22Rv1 (cell line): ENCODE results near the gene BCCIP.

Experiments used
- H3K27ac ChIP-seq: fragments of 450-650 bp; 2 replicates; pipeline ENCODE4 v1.5.1; 2017
- ZFX ChIP-seq: fragments of 450-650 bp; IDR thresholded peaks from 2 replicates; pipeline ENCODE4 v1.6.1; 2017; ENCODE audit warnings: antibody characterized with exemption, borderline replicate concordance
- TF ChIP-seq, protein P1 (sequence below): fragments of 450-650 bp; IDR thresholded peaks from 2 replicates; pipeline ENCODE4 v1.5.1; 2017; ENCODE audit warnings: mild to moderate bottlenecking

The BCCIP gene

DNA sequence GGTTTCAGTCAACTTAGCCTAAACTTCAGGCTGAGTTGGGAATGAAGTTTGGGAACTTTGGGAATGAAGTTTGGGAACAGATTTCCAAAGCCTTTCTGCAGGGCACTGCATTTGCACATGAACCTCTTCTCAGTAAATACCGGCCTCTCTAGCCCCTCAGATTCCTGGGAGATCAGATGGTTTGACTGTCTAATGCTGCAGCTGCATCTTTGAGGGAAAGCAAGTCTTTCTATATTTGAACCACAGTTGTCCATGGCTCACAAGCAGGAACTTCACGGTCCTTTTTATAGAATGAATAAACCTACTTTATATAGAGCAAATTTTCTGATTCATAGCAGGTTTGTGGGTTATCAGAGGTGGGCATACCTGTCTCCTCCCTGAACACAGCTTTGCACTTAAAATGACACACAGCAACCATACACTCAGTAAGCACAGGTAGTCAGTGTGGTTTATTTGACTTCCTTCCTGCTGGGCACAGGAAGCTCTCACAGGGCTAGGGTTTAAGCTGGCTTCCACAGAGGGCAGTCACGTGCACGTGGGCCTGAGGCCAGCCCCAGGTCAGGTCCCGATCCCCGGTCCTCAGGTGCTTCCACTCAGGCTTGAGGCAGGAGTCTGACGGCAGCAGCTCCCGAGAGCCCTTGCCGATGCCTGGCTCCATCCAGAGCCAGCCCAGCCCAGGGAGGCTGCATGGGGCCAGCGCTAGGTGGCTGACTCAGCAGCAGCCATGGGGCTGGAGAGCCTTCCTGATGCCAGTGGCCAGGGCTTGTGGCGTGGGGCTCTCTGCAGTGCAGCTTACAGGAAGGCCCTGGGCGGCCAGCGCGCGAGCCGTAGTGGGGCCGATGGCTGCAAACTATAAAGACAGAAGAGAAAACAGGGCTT, 35.0 kb upstream of the BCCIP start:
- H3K27ac ChIP-seq, result no peak overlapping the region
- TF ChIP-seq ZFX, result no peak
- TF ChIP-seq, protein P1, sequence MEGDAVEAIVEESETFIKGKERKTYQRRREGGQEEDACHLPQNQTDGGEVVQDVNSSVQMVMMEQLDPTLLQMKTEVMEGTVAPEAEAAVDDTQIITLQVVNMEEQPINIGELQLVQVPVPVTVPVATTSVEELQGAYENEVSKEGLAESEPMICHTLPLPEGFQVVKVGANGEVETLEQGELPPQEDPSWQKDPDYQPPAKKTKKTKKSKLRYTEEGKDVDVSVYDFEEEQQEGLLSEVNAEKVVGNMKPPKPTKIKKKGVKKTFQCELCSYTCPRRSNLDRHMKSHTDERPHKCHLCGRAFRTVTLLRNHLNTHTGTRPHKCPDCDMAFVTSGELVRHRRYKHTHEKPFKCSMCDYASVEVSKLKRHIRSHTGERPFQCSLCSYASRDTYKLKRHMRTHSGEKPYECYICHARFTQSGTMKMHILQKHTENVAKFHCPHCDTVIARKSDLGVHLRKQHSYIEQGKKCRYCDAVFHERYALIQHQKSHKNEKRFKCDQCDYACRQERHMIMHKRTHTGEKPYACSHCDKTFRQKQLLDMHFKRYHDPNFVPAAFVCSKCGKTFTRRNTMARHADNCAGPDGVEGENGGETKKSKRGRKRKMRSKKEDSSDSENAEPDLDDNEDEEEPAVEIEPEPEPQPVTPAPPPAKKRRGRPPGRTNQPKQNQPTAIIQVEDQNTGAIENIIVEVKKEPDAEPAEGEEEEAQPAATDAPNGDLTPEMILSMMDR, result no peak

DNA sequence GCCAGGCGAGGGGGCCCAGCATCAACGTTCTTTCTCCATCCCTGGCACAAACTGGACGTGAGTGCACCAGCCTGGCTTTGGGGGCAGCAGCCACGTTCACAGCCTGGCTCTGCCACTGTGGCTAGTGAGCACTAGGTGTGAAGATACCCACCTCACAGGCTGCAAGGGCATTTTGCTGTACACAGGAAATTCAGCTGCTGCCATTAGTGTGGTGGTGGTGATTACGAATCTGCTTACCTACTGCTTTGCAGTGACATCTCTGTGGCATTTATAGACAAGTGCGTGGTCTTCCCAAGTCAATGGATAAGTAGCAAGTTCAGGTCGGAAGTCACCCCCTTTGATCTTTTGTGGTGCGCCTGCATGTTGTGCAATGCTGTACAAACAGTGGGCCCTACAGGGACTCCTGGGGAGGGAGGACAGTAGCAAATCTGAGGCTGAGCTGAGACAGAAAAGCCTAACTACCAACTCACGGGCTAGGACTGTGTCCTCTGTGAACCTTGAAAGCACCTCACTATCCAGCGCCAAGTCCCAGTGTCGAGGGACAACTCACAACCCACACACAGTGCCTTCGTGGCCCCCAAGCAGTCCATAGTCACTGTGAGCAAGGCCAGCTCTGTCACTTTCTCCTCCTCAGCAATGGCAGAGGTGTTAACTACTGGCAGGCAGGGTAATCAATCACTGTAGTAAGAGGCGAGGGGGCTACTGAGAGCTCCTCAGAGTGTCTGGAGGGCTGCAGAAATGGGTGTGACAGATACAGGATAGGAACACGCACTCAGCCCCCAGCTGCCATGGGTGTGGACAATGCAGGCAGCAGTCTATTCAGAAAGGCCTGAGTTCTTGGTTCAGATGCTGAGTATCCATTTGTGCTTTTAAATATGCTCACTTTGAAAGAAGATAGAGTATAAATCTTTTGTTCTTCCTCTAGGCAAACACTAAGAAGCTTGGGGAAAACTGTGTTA, 30.7 kb upstream of the BCCIP start:
- H3K27ac ChIP-seq, result no peak overlapping the region
- no peak for TF ChIP-seq ZFX
- TF ChIP-seq, protein P1, result no peak

DNA sequence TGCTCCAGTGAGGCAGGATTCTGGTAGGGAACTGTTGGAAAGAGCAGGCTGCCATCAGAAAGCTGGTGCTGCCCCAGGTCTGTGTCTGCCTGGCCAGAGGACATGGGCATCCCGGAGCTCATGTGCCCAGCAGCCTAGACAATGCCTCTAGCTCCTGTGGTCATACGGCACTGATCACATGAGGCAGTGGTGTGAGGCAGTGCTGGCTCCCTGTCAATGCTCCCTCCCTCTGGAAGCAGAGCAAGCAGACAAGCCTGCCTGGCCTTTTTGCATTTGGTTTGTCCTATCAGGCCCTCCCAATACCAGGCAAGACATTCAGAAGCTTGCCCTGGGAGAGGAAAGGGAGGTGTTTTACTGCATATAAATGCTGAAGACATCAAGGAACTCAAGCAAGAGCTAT, 28.2 kb upstream of the BCCIP start:
- TF ChIP-seq, protein P1, result no peak
- no peak for TF ChIP-seq ZFX
- H3K27ac ChIP-seq, result no peak overlapping the region

DNA sequence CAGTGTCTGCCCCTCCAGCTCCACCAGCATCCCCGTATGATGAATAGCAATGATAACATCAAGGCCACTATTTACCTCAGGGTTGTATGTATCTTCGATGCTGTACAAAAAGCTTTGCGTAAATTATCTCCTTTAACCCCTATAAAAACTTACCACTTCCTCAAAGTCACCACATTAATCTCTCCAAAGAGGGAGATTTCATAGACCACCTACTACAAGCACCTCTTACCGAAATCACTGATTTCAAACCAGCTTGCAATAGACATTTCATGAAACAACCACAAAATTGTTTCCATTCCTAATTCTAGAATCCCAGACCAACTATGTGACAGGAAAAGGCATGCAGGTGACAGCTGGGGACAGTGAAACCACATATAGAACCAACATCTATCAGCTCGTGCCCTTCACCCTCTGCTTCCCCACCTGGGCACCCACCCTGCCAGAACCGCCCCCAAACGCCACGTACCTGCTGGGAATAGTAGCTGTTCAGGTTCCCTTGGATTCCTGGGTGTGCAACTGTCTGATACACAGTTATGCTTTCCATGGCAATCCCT, 27.6 kb upstream of the BCCIP start:
- H3K27ac ChIP-seq, result no peak overlapping the region
- TF ChIP-seq ZFX, result no peak
- TF ChIP-seq, protein P1, result no peak

DNA sequence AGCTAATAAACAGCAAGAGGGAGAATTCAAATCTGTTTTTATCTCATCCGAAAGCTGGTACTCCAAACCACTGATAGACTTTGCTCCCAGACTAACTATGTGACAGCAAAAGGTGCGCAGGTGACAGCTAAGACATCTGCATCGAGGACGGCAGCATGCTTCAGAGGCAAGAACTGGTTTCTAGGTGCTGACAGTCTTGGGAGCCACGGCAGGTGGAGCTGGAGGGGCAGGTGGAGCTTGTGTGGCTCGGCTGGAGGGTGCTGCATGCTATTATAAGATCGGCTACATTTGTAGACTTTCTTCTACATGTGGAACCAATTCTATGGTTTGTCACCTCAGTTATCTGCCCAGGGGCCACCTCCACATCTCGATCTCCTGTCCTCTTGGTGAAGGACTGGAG, 25.9 kb upstream of the BCCIP start:
- no peak overlapping the region for H3K27ac ChIP-seq
- TF ChIP-seq, protein P1, result no peak
- no peak for TF ChIP-seq ZFX

DNA sequence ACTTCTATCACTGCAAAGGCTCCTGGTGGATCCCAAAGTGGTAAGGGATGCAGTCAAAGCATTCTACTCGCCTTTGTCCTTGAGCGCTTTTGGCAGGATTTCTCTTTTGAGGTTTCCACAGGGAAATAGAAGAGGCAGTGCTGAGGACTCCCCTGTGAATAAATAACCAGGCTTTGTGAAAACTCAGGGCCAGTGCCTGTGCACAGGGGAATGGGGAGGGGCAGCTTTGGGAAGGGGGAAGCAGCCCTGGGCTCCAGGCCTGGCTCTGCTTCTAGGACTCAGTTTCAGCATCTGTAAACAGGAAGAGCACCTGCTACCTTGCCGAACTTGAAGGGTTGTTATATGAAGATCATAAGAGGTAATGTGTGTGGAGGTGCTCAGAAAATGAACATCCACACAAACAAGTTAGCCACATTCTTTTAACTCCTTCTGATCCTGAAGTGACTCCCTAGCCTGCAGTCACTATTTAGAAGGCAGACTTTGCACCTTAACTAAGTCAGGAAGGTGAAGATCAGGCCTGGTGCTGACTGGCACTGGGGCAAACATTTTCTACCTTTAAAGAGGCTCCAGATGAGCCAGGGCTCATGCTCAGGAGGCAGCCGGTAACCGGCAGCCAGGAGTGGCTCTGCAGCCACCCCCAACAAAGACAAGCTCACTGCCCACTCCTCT, 25.2 kb upstream of the BCCIP start:
- no peak overlapping the region for H3K27ac ChIP-seq
- TF ChIP-seq, protein P1, result no peak
- TF ChIP-seq ZFX, result no peak
